Measurements from ENCODE around the gene TECTB. TPM values are rescaled to one million over a fixed set of nuclear protein-coding genes. Genes with fewer than 3 reads are reported as not detected.

TECTB gene
- total RNA-seq, 1 experiment from 2014 or later: not detected

DNA sequence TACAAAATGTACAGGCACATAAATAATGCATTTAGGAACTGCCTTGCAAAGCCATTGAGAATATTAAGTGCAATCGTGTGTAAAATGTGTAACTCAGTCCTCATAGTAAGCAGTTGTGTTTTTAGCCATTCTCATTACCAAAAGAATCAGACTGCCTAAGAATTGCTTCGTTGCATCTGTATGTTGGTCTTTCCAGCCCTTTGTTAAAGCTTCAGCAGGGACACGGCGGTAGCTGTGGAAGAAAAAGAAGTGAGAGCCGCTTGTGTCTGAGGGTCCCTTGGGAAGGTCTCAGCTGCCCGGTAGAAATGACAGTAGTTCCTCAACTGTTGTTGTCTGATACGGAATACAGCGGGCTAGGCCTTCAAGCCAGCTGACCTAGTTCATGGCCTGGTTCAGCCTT lies 67.9 kb downstream of the TECTB start:
- Histone ChIP-seq H3K27me3 (ENCODE audit: low read length) (no peaks in the 10 kb centered on the region), H3K4me2 (ENCODE audit: low read length) (no peak overlapping the region), H3F3A (ENCODE audit: low read length, unreplicated experiment) (no peaks in the 10 kb centered on the region), H3K4me1 (ENCODE audit: insufficient read depth, low read length) (no peaks in the 10 kb centered on the region), H3K36me3 (ENCODE audit: low read depth, low read length) (no peaks in the 10 kb centered on the region), H4K20me1 (ENCODE audit: low read length) (no peaks in the 10 kb centered on the region), H3K9me2 (replicated peaks; ENCODE audit: low read length) (no peaks in the 10 kb centered on the region), H2AFZ (ENCODE audit: low read length) (no peak overlapping the region), H3K9me3 (ENCODE audit: low read length) (no peaks in the 10 kb centered on the region), H3K4me3 (ENCODE audit: low read length) (no peak overlapping the region), H3K27ac (ENCODE audit: low read length) (no peak overlapping the region), H3K9ac (ENCODE audit: low read length) (no peak overlapping the region), H3K79me2 (ENCODE audit: low read length) (no peaks in the 10 kb centered on the region)
- intact Hi-C loops (cut with micrococcal nuclease): no loop called here
- BruUV-seq (replicated peaks): no TSS peak
- CTCF ChIA-PET: no interaction called here
- TF ChIP-seq, protein P1, sequence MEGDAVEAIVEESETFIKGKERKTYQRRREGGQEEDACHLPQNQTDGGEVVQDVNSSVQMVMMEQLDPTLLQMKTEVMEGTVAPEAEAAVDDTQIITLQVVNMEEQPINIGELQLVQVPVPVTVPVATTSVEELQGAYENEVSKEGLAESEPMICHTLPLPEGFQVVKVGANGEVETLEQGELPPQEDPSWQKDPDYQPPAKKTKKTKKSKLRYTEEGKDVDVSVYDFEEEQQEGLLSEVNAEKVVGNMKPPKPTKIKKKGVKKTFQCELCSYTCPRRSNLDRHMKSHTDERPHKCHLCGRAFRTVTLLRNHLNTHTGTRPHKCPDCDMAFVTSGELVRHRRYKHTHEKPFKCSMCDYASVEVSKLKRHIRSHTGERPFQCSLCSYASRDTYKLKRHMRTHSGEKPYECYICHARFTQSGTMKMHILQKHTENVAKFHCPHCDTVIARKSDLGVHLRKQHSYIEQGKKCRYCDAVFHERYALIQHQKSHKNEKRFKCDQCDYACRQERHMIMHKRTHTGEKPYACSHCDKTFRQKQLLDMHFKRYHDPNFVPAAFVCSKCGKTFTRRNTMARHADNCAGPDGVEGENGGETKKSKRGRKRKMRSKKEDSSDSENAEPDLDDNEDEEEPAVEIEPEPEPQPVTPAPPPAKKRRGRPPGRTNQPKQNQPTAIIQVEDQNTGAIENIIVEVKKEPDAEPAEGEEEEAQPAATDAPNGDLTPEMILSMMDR (conservative IDR thresholded peaks at IDR 0.05; ENCODE audit: low read depth, low read length): no peak
- TF ChIP-seq EZH2phosphoT487 (IDR thresholded peaks at IDR 0.05; ENCODE audit: borderline replicate concordance, low read length) (no peak), EZH2 (IDR thresholded peaks at IDR 0.05; ENCODE audit: low read length, unreplicated experiment) (no peak)
- ATAC-seq (no peak), DNase-seq (no peak)
- POLR2A ChIA-PET (ENCODE audit: unreplicated experiment): no interaction called here

DNA sequence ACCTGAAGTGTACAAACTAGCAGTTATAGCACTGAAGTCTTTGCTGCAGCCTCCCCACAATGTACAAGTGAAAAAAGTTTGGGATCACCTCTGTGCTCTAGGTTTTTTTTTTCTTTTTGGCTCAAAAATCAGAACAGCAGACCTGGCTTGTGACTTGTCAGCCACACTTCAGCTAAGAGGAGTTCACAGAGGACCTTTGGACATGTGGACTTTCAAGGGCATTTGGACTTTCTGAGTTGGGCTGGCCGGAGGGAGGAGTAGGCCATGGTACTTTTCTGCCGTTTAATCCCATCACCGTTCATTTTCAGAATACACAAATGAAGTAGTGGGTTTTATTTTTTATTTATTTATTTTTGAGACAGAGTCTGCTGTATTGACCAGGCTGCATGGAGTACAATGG lies 68.8 kb downstream of the TECTB start:
- ATAC-seq: no peak
- no peak overlapping the region for H3K4me2 ChIP-seq (ENCODE audit: low read length)
- no peaks in the 10 kb centered on the region for H3K4me1 ChIP-seq (ENCODE audit: insufficient read depth, low read length)
- ChIA-PET POLR2A (ENCODE audit: unreplicated experiment) (no interaction called here), CTCF (no interaction called here)
- no peak overlapping the region for H2AFZ ChIP-seq (ENCODE audit: low read length)
- no TSS peak for BruUV-seq (replicated peaks)
- H3K27ac ChIP-seq (ENCODE audit: low read length): no peak overlapping the region
- no peaks in the 10 kb centered on the region for H3K9me3 ChIP-seq (ENCODE audit: low read length)
- no peak for DNase-seq
- no peaks in the 10 kb centered on the region for H3K9me2 ChIP-seq (replicated peaks; ENCODE audit: low read length)
- intact Hi-C loops (cut with micrococcal nuclease): no loop called here
- no peak overlapping the region for H3K4me3 ChIP-seq (ENCODE audit: low read length)
- no peaks in the 10 kb centered on the region for H3K36me3 ChIP-seq (ENCODE audit: low read depth, low read length)
- H3K9ac ChIP-seq (ENCODE audit: low read length): no peak overlapping the region
- no peaks in the 10 kb centered on the region for H3K79me2 ChIP-seq (ENCODE audit: low read length)
- H3F3A ChIP-seq (ENCODE audit: low read length, unreplicated experiment): no peaks in the 10 kb centered on the region
- TF ChIP-seq, protein P1 (conservative IDR thresholded peaks at IDR 0.05; ENCODE audit: low read depth, low read length): no peak
- TF ChIP-seq EZH2 (IDR thresholded peaks at IDR 0.05; ENCODE audit: low read length, unreplicated experiment) (no peak), EZH2phosphoT487 (IDR thresholded peaks at IDR 0.05; ENCODE audit: borderline replicate concordance, low read length) (no peak)
- H4K20me1 ChIP-seq (ENCODE audit: low read length): no peaks in the 10 kb centered on the region
- no peaks in the 10 kb centered on the region for H3K27me3 ChIP-seq (ENCODE audit: low read length)

DNA sequence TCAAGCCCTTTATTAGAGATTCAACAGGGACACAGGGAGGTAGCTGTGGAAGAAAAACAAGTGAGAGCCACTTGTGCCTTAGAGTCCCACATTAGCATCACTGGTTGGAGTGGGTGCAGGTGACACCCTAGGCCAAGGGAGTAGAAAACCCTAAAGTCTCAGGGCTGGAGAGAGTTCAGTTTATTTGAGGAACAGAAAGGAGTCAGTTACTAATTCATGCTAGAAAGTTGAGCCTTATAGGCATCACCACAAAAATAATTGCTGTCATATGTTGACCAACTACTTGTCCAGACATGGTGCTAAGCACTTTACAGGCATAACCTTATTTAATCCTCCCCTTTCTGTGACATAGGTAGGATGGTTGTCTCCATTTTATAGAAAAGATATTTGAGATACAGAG lies 69.8 kb downstream of the TECTB start:
- POLR2A ChIA-PET (ENCODE audit: unreplicated experiment): no interaction called here
- CTCF ChIA-PET: no interaction called here
- BruUV-seq (replicated peaks): no TSS peak

More for the DNA sequence above, 69.8 kb downstream of the TECTB start:
- Histone ChIP-seq H3K9me2 (replicated peaks; ENCODE audit: low read length) (no peaks in the 10 kb centered on the region), H3K4me2 (ENCODE audit: low read length) (no peak overlapping the region), H3K9ac (ENCODE audit: low read length) (no peak overlapping the region), H3K4me3 (ENCODE audit: low read length) (no peak overlapping the region), H3K36me3 (ENCODE audit: low read depth, low read length) (no peaks in the 10 kb centered on the region), H3K27me3 (ENCODE audit: low read length) (no peaks in the 10 kb centered on the region), H4K20me1 (ENCODE audit: low read length) (no peaks in the 10 kb centered on the region), H3K9me3 (ENCODE audit: low read length) (no peaks in the 10 kb centered on the region), H3K4me1 (ENCODE audit: insufficient read depth, low read length) (no peaks in the 10 kb centered on the region), H3K79me2 (ENCODE audit: low read length) (no peaks in the 10 kb centered on the region), H3F3A (ENCODE audit: low read length, unreplicated experiment) (no peaks in the 10 kb centered on the region), H3K27ac (ENCODE audit: low read length) (no peak overlapping the region), H2AFZ (ENCODE audit: low read length) (no peak overlapping the region)
- no peak for ATAC-seq
- TF ChIP-seq, protein P1 (conservative IDR thresholded peaks at IDR 0.05; ENCODE audit: low read depth, low read length): no peak
- TF ChIP-seq EZH2 (IDR thresholded peaks at IDR 0.05; ENCODE audit: low read length, unreplicated experiment) (no peak), EZH2phosphoT487 (IDR thresholded peaks at IDR 0.05; ENCODE audit: borderline replicate concordance, low read length) (no peak)
- no peak for DNase-seq
- intact Hi-C loops (cut with micrococcal nuclease): no loop called here

Small RNA genes lying within 50 kb of the gene (microRNA-seq; reads per million reads assigned to microRNA genes)
- not detected for gene MIR6715A (ENCODE audit: unreplicated experiment)
- not detected for gene MIR6715B (ENCODE audit: unreplicated experiment)

Other genes with a start within 250 kb of the TECTB start
- 5.4 and 6.2 TPM in 2 replicates for gene GPAM, start 99.6 kb upstream of the TECTB start, total RNA-seq (2014; rRNA removed)
- gene ACSL5, start 90.7 kb downstream of the TECTB start, total RNA-seq (2014; rRNA removed): 1.4 TPM in 1 of 2 replicates, not detected in the other
- gene ZDHHC6, start 163.5 kb downstream of the TECTB start, total RNA-seq (2014; rRNA removed): 12.6 and 17.7 TPM in 2 replicates
- gene VTI1A, start 163.8 kb downstream of the TECTB start, total RNA-seq (2014; rRNA removed): 18.1 and 33.1 TPM in 2 replicates

All from PC-3 (cell line).